SK-N-SH (cell line): ENCODE data around the gene DVL1. TPM values are rescaled to one million over a fixed set of nuclear protein-coding genes. Genes with fewer than 3 reads are reported as not detected.

Experiments
- CTCF ChIA-PET: fragments of 300-600, 350-600 bp; formaldehyde crosslinking; extraction: SDS; loops from one replicate; lab custom pipeline; 2021; lab: Yijun Ruan, JAX
- POLR2A ChIA-PET: fragments of 350-600 bp; sonication (Branson Sonifier 250); formaldehyde crosslinking; extraction: SDS; loops from one replicate; lab custom pipeline; 2020; ENCODE audit warnings: antibody characterized with exemption, inconsistent platforms; lab: Yijun Ruan, JAX
- DNase-seq: peaks from one replicate; pipeline ENCODE4 v3.0.0; 2012
- H2AFZ ChIP-seq: fragments of 200-600 bp; sonication (generic); 2 replicates; pipeline ENCODE4 v1.8.1; 2016; ENCODE audit warnings: antibody characterized with exemption, mild to moderate bottlenecking, low read depth
- H3F3A ChIP-seq: fragments of 200-600 bp; sonication (generic); replicated peaks from 2 replicates; pipeline ENCODE3; 2016; ENCODE audit warnings: antibody characterized with exemption, mild to moderate bottlenecking; ENCODE audit not compliant: insufficient read depth
- H3K27ac ChIP-seq, 2 experiments: fragments of 200-500 bp in 1 of 2; fragments of 200-600 bp in 1 of 2; sonication (Bioruptor generic) in 1 of 2; sonication (generic), shearing (Covaris generic) in 1 of 2; 2 replicates each; pipeline versions ENCODE4 v1.5.1 to v1.6.1; 2014 to 2016; ENCODE audit warnings: low read depth in 2 of 2, inconsistent platforms in 1 of 2, low read length in 1 of 2, mild to moderate bottlenecking in 1 of 2, mixed read lengths in 1 of 2
- H3K27me3 ChIP-seq: fragments of 200-600 bp; sonication (generic), shearing (Covaris generic); 2 replicates; pipeline ENCODE4 v1.6.1; 2016; ENCODE audit warnings: mixed run types; ENCODE audit not compliant: insufficient read depth
- H3K36me3 ChIP-seq, 2 experiments: fragments of 200-500 bp in 1 of 2; fragments of 200-600 bp in 1 of 2; sonication (Bioruptor generic) in 1 of 2; sonication (generic) in 1 of 2; replicated peaks in 1 of 2; 2 replicates each; pipeline versions ENCODE3 to v1.5.1; 2014 to 2016; ENCODE audit warnings: low read length in 1 of 2, mild to moderate bottlenecking in 1 of 2; ENCODE audit not compliant: insufficient read depth in 2 of 2, control insufficient read depth in 1 of 2
- H3K4me1 ChIP-seq, 2 experiments: fragments of 200-500 bp in 1 of 2; fragments of 200-600 bp in 1 of 2; sonication (Bioruptor generic) in 1 of 2; sonication (generic), shearing (Covaris generic) in 1 of 2; 2 replicates each; pipeline versions ENCODE4 v1.5.1 to v1.6.1; 2014 to 2016; ENCODE audit warnings: low read depth in 1 of 2, low read length in 1 of 2, mixed run types in 1 of 2; ENCODE audit not compliant: insufficient read depth in 2 of 2, control insufficient read depth in 1 of 2
- H3K4me2 ChIP-seq: fragments of 200-600 bp; sonication (generic), shearing (Covaris generic); 2 replicates; pipeline ENCODE4 v1.6.1; 2017; ENCODE audit warnings: mixed run types
- H3K4me3 ChIP-seq, 2 experiments: fragments of 200-500 bp in 1 of 2; fragments of 200-600 bp in 1 of 2; sonication (Bioruptor generic) in 1 of 2; sonication (generic), shearing (Covaris generic) in 1 of 2; 2 replicates each; pipeline versions ENCODE4 v1.5.1 to v1.8.1; 2014 to 2016; ENCODE audit warnings: low read depth in 2 of 2, inconsistent platforms in 1 of 2, low read length in 1 of 2, mild to moderate bottlenecking in 1 of 2, mixed read lengths in 1 of 2, moderate library complexity in 1 of 2
- H3K79me2 ChIP-seq: fragments of 200-600 bp; sonication (generic); 2 replicates; pipeline ENCODE4 v1.8.1; 2017; ENCODE audit warnings: mild to moderate bottlenecking; ENCODE audit not compliant: insufficient read depth
- H3K9ac ChIP-seq: fragments of 200-600 bp; sonication (generic); 2 replicates; pipeline ENCODE4 v1.6.1; 2017; ENCODE audit warnings: mixed run types
- H3K9me2 ChIP-seq: fragments of 200-600 bp; sonication (generic); 2 replicates; pipeline ENCODE4 v1.6.1; 2017; ENCODE audit warnings: mixed run types
- H3K9me3 ChIP-seq: fragments of 200-600 bp; sonication (generic); 2 replicates; pipeline ENCODE4 v1.6.1; 2017; ENCODE audit warnings: mixed run types, mild to moderate bottlenecking, moderate library complexity
- H4K20me1 ChIP-seq: fragments of 200-600 bp; sonication (generic); 2 replicates; pipeline ENCODE4 v1.6.1; 2017; ENCODE audit warnings: mild to moderate bottlenecking, mixed run types; ENCODE audit not compliant: insufficient read depth
- CTCF ChIP-seq: fragments of 200-600 bp; sonication (generic); IDR thresholded peaks from 2 replicates; pipeline ENCODE4 v1.6.1; 2017; ENCODE audit warnings: antibody characterized with exemption, mild to moderate bottlenecking, moderate library complexity
- ELF1 ChIP-seq: IDR thresholded peaks from 2 replicates; pipeline ENCODE4 v1.4.0; 2012
- EZH2phosphoT487 ChIP-seq: fragments of 200-600 bp; sonication (generic); IDR thresholded peaks from 2 replicates; pipeline ENCODE4 v1.6.1; 2017; ENCODE audit warnings: low read depth, mixed run types, mild to moderate bottlenecking, antibody characterized with exemption, moderate library complexity, borderline replicate concordance
- FOSL2 ChIP-seq: IDR thresholded peaks from 2 replicates; pipeline ENCODE4 v1.4.0; 2012; ENCODE audit warnings: low read depth, mild to moderate bottlenecking, moderate library complexity, borderline replicate concordance
- FOXJ3 ChIP-seq: sonication (generic); formaldehyde crosslinking; IDR thresholded peaks from 2 replicates; pipeline ENCODE4 v1.5.1; 2020; ENCODE audit warnings: mild to moderate bottlenecking, missing genetic modification reagents
- FOXM1 ChIP-seq: IDR thresholded peaks from 2 replicates; pipeline ENCODE4 v1.4.0; 2012; ENCODE audit warnings: low read depth, mild to moderate bottlenecking
- GABPA ChIP-seq: IDR thresholded peaks from 2 replicates; pipeline ENCODE4 v1.4.0; 2012; ENCODE audit warnings: low read depth, mild to moderate bottlenecking
- GATA2 ChIP-seq: sonication (generic); formaldehyde crosslinking; IDR thresholded peaks from 2 replicates; pipeline ENCODE4 v1.5.0; 2020; ENCODE audit warnings: mild to moderate bottlenecking, missing genetic modification reagents
- JUND ChIP-seq: IDR thresholded peaks from 2 replicates; pipeline ENCODE4 v1.4.0; 2012
- MAX ChIP-seq: IDR thresholded peaks from 2 replicates; pipeline ENCODE4 v1.4.0; 2012; ENCODE audit warnings: low read depth
- NRF1 ChIP-seq: IDR thresholded peaks from 2 replicates; pipeline ENCODE4 v1.6.1; 2012; ENCODE audit warnings: low read depth, mild to moderate bottlenecking, low read length
- POLR2AphosphoS5 ChIP-seq: IDR thresholded peaks from 2 replicates; pipeline ENCODE4 v1.6.1; 2012; ENCODE audit warnings: low read depth, low read length
- RAD21 ChIP-seq: IDR thresholded peaks from 2 replicates; pipeline ENCODE4 v1.6.1; 2012; ENCODE audit warnings: mild to moderate bottlenecking, low read length
- RCOR1 ChIP-seq: fragments of 150-350 bp; IDR thresholded peaks from 2 replicates; pipeline ENCODE4 v1.6.1; 2017; ENCODE audit warnings: antibody characterized with exemption, low read length
- SIN3A ChIP-seq: IDR thresholded peaks from 2 replicates; pipeline ENCODE4 v1.6.1; 2012; ENCODE audit warnings: low read depth, mild to moderate bottlenecking, low read length, moderate library complexity, borderline replicate concordance
- TCF12 ChIP-seq: IDR thresholded peaks from 2 replicates; pipeline ENCODE4 v1.4.0; 2012
- WGBS: methylation state at CpG from one replicate; pipeline ENCODE4 v1.1.6; 2017; ENCODE audit warnings: low lambda C conversion rate; 5-methylcytosine and 5-hydroxymethylcytosine counted together
- polyA plus RNA-seq, 3 experiments: library from polyadenylated mRNA; depleted of rRNA; stranded (reverse); fragments of >200 nt; gene quantifications; 2 replicates each; pipeline ENCODE4 v1.2.3, GENCODE V29; 2012
- TF ChIP-seq, protein P1 (sequence below): fragments of 150-350 bp; IDR thresholded peaks from 2 replicates; pipeline ENCODE4 v1.6.1; 2016; ENCODE audit warnings: mild to moderate bottlenecking, low read depth, low read length
- TF ChIP-seq, protein P2 (sequence below): IDR thresholded peaks from 2 replicates; pipeline ENCODE4 v1.6.1; 2012; ENCODE audit warnings: mild to moderate bottlenecking, low read depth, low read length, moderate library complexity
- TF ChIP-seq, protein P3 (sequence below): fragments of 150-350 bp; IDR thresholded peaks from 2 replicates; pipeline ENCODE4 v1.6.1; 2017; ENCODE audit warnings: antibody characterized with exemption, low read length, low read depth, borderline replicate concordance

The DVL1 gene
- polyA plus RNA-seq, 1 of the 3 experiments (the other 2 are of a cell fraction) = 32.0 TPM

DNA sequence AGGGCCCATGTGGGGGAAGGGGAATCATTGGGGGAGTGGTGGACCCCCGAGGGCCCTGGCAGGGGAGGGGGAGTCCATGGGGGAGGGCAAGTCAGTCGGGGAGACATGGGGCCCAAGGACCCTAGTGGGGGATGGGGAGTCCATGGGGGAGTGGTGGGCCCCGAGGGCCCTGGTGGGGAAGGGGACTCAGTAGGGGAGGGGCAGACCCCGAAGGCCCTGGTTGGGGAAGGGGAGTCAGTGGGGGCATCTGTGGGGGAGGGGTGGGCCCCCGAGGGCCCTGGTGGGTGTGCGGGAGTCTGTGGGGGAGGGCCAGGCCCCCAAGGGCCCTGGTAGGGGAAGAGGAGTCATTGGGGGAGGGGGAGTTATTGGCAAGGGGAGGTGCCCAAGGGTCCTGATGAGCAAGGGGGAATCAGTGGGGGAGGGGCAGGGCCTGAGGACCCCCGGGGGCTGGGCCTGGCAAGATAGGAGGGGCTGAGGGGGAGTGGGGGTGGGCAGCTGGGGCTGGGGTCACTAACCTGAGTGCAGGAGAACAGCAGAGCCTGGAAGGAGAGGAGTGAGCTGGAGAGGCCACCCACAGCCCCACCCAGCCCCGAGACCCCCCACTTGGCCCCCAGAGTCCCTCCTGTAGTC lies 7.1 kb upstream of the DVL1 start:
- no peak for DNase-seq
- ChIA-PET POLR2A (interaction anchor here (1.3 kb wide), 1 partner anchor 15 kb away, joined by 4 read pairs; no protein-coding TSS in a partner anchor), CTCF (interaction anchor here (5.1 kb wide), 1 partner anchor 16 kb away, joined by 48 read pairs; no protein-coding TSS in a partner anchor)
- Histone ChIP-seq H4K20me1 (no peaks in the 10 kb centered on the region), H3K9ac (no peak overlapping the region), H3K79me2 (no peaks in the 10 kb centered on the region), H3K27me3 (no peaks in the 10 kb centered on the region), H3K4me2 (no peak overlapping the region), H3F3A (peaks cover 9% of the 10 kb centered on the region), H3K9me2 (no peaks in the 10 kb centered on the region), H3K36me3 (no peaks in the 10 kb centered on the region), H2AFZ (no peak overlapping the region), H3K27ac (no peak overlapping the region; a peak in 1 of 4 replicates), H3K9me3 (no peaks in the 10 kb centered on the region), H3K4me1 (peaks cover 20 to 68% of the 10 kb centered on the region in 2 experiments; a peak in 3 of 4 replicates), H3K4me3 (no peak overlapping the region)
- 42% methylated on average over 8 of the region's 8 CpGs for WGBS
- no peak for TF ChIP-seq ELF1
- no peak for TF ChIP-seq SIN3A
- TF ChIP-seq, protein P1, sequence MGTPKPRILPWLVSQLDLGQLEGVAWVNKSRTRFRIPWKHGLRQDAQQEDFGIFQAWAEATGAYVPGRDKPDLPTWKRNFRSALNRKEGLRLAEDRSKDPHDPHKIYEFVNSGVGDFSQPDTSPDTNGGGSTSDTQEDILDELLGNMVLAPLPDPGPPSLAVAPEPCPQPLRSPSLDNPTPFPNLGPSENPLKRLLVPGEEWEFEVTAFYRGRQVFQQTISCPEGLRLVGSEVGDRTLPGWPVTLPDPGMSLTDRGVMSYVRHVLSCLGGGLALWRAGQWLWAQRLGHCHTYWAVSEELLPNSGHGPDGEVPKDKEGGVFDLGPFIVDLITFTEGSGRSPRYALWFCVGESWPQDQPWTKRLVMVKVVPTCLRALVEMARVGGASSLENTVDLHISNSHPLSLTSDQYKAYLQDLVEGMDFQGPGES = no peak
- no peak for TF ChIP-seq NRF1
- TF ChIP-seq, protein P2, sequence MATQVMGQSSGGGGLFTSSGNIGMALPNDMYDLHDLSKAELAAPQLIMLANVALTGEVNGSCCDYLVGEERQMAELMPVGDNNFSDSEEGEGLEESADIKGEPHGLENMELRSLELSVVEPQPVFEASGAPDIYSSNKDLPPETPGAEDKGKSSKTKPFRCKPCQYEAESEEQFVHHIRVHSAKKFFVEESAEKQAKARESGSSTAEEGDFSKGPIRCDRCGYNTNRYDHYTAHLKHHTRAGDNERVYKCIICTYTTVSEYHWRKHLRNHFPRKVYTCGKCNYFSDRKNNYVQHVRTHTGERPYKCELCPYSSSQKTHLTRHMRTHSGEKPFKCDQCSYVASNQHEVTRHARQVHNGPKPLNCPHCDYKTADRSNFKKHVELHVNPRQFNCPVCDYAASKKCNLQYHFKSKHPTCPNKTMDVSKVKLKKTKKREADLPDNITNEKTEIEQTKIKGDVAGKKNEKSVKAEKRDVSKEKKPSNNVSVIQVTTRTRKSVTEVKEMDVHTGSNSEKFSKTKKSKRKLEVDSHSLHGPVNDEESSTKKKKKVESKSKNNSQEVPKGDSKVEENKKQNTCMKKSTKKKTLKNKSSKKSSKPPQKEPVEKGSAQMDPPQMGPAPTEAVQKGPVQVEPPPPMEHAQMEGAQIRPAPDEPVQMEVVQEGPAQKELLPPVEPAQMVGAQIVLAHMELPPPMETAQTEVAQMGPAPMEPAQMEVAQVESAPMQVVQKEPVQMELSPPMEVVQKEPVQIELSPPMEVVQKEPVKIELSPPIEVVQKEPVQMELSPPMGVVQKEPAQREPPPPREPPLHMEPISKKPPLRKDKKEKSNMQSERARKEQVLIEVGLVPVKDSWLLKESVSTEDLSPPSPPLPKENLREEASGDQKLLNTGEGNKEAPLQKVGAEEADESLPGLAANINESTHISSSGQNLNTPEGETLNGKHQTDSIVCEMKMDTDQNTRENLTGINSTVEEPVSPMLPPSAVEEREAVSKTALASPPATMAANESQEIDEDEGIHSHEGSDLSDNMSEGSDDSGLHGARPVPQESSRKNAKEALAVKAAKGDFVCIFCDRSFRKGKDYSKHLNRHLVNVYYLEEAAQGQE = no peak
- no peak for TF ChIP-seq TCF12
- TF ChIP-seq POLR2AphosphoS5 = no peak
- TF ChIP-seq GATA2 (CRISPR knock-in tag) = no peak
- no peak for TF ChIP-seq CTCF
- no peak for TF ChIP-seq FOXM1
- no peak for TF ChIP-seq EZH2phosphoT487
- TF ChIP-seq RCOR1 = no peak
- no peak for TF ChIP-seq RAD21
- no peak for TF ChIP-seq GABPA
- TF ChIP-seq MAX = no peak
- no peak for TF ChIP-seq JUND
- TF ChIP-seq FOXJ3 = no peak
- no peak for TF ChIP-seq FOSL2
- TF ChIP-seq, protein P3, sequence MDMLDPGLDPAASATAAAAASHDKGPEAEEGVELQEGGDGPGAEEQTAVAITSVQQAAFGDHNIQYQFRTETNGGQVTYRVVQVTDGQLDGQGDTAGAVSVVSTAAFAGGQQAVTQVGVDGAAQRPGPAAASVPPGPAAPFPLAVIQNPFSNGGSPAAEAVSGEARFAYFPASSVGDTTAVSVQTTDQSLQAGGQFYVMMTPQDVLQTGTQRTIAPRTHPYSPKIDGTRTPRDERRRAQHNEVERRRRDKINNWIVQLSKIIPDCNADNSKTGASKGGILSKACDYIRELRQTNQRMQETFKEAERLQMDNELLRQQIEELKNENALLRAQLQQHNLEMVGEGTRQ = no peak
